IMR-90 (cell line): ENCODE results near the gene TRIP6.
A peak's percentile ranks its signal among the peaks of the same experiment; 100 is the strongest.

Experiments
- BHLHE40 ChIP-seq: fragments of 150-350 bp; IDR thresholded peaks from 2 replicates; pipeline ENCODE4 v1.6.1; 2016; ENCODE audit warnings: mild to moderate bottlenecking, low read depth, low read length
- CTCF ChIP-seq: conservative IDR thresholded peaks from 2 replicates; pipeline ENCODE4 v1.5.1; 2012; ENCODE audit warnings: mild to moderate bottlenecking, low read depth, low read length, improper control_type of control experiment
- MAZ ChIP-seq: IDR thresholded peaks from 2 replicates; pipeline ENCODE4 v1.6.1; 2012; ENCODE audit warnings: low read depth, mild to moderate bottlenecking, low read length, improper control_type of control experiment, moderate library complexity, borderline replicate concordance
- POLR2A ChIP-seq: IDR thresholded peaks from 2 replicates; pipeline ENCODE4 v1.6.1; 2012; ENCODE audit warnings: mild to moderate bottlenecking, low read depth, low read length
- RFX5 ChIP-seq: IDR thresholded peaks from 2 replicates; pipeline ENCODE4 v1.8.0; 2012; ENCODE audit warnings: low read depth, mild to moderate bottlenecking, low read length, moderate library complexity
- SMC3 ChIP-seq: fragments of 150-350 bp; IDR thresholded peaks from 2 replicates; pipeline ENCODE4 v1.6.1; 2016; ENCODE audit warnings: low read depth, mild to moderate bottlenecking, antibody characterized with exemption, low read length, moderate library complexity
- USF2 ChIP-seq: fragments of 150-350 bp; IDR thresholded peaks from 2 replicates; pipeline ENCODE4 v1.6.1; 2017; ENCODE audit warnings: mild to moderate bottlenecking, antibody characterized with exemption, low read length, low read depth

GRCh38 chr7:100888988-100889750 lies 22.0 kb downstream of the TRIP6 start, which contains the start of gene UFSP1:
- TF ChIP-seq CTCF (no peak; the same call in 1 of the 2 replicates), RFX5 (no peak), USF2 (peak; percentile 46), MAZ (no peak), POLR2A (peak; percentile 46; the same call in 1 of the 2 replicates), SMC3 (no peak), BHLHE40 (no peak)
